Activated T-cell treated with anti-CD3 and anti-CD28 coated beads, Interleukin-2, amount 50 U/mL, for 48 hours (primary cell): ENCODE measurements around the gene SH2D4B.

Experiments used
- DNase-seq, 2 experiments: peaks; one replicate each; pipeline ENCODE4 v3.0.0-alpha.2; 2020

SH2D4B gene

DNA sequence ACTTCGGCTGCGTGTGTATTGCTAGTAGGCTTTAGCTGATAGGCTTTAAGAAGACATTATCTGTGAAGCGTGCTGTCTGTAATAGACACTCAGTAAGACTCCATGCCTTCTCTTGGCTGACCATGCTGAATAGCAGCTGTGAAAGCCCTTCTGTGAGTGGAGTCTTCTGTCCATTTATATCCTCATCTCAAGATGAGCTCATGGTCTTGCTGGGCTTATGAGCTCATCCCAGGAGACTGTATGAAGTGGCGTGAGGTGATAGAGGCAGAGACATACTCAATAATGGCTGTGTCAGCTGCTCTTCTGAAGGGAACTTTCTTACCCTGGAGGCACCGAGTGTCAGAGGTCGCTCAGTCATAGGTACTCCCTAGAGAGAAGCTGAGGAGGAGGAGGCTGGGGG, 111.5 kb downstream of the SH2D4B start:
- no peak for DNase-seq

DNA sequence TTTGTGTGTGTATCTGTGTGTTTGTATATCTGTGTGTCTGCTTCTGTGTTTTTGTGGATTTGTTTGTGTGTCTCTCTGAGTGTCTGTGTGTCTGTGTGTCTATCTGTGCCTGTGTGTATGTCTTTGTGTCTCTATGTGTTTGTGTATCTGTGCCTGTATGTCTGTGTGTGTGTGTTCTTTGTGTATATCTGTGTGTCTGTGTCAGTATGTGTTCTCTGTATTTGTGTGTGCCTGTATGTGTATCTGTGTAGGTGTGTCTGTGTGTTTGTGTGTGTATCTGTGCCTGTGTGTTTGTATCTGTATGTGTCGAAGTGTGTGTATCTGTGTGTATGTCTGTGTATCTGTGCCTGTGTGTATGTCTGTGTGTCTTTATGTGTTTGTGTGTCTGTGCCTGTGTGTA, 118.2 kb downstream of the SH2D4B start:
- no peak for DNase-seq

- DNase-seq = no peak
Measured at GRCh38 chr10:80658068-80658467, 120.4 kb downstream of the SH2D4B start.

- no peak for DNase-seq
Measured at GRCh38 chr10:80659289-80659688, 121.6 kb downstream of the SH2D4B start.

DNA sequence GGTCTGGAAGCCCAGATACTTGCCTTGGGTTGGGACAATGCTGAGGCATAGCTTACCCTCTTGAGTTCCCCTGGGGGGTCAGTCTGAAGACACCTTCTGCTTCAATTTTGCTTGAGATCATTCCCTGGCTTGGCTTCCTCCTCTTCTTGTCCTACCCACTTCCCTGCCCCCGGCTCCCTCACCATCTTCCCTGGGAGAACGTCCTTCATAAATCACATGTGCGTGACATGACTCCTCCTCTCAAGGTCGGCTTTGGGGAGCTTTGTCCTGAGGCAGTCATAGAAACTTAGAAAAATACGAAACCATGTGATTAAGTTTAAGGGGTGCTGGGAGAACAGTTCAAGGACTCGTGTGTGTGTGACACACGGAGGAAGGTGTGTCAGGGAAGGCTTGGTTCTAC, 122.6 kb downstream of the SH2D4B start:
- no peak for DNase-seq

DNA sequence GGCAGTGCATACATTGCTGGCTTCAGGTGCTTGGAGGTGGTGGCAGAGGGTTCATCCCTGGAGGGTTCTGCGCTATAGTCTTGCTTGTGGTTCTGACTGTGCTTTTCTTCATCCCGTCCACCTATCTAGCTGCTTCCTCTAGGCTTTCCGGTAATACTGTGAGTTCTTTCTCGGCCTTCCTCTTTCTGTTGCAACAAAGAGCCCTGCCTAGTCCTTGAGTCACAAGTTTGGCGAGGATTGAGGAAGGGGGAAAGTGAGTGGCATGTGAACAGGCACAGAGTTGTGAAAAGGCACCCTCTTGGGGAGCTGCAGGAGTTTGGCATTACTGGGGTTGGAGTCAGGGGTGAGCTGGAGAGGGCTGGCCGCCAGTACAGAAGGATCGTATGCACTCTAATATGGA, 123.0 kb downstream of the SH2D4B start:
- no peak for DNase-seq

- no peak for DNase-seq
Measured at GRCh38 chr10:80661526-80661925, 123.8 kb downstream of the SH2D4B start.

DNA sequence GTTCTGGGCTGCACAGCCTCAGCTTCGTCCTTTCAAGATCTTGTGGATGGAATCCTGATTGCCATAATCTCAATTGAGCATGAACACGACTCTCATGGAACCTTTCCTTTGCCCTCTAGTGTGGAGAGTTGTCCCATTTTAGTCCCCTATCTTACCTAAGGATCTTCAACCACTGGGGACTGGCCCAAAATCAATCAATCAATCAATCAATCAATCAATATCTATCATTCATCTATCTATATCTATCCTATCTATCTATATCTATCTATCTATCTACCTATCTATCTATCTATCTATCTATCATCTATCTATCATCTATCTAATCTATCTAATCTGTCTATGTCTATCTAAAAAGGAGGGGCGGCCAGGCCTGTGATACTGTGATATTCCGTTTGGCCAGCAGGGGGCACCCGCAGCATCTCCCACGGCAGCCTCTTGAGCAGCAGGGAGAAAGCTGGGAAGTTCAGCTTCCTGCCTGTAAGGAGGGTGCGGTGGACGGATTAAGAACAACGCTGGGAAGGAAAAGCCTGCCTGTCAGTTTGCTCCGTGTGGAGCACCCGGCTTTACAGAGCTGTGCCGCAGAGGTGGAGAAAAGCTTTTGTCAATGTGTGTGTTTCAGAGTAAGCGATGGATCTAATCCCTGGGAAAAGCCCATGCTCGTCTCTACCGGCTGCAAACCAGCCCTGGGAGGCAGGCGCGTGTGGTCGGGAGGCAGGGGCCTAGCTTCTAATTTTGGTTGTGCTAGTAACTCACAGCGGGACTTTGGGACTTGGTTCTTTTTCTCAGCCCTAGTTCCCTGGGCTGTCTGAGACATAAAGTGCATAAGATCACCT, 124.9 kb downstream of the SH2D4B start:
- DNase-seq = peak; percentile 83 to 84

GRCh38 chr10:80664071-80664680, 126.5 kb downstream of the SH2D4B start:
- peak; percentile 76 to 77 for DNase-seq

DNA sequence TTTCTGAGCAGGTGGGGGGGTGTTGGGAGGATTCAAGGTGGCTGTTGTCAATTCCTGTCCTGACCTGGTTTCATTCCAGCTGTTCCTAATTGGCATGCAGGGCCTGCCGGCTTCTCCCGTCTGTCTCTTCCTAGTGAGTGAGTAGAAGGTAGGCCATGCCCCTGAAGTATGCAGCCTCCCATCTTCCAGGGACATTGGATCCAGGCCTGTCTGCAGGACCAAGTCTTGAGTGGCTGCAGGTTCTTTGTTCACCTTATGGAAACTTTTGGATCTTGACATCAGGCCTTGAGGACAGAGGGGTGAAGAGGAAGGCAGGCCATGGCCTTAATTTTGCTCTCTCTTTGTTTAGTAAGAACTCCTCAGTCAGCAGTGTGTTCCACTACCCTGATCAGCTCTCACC, 131.8 kb downstream of the SH2D4B start:
- DNase-seq = no peak

DNA sequence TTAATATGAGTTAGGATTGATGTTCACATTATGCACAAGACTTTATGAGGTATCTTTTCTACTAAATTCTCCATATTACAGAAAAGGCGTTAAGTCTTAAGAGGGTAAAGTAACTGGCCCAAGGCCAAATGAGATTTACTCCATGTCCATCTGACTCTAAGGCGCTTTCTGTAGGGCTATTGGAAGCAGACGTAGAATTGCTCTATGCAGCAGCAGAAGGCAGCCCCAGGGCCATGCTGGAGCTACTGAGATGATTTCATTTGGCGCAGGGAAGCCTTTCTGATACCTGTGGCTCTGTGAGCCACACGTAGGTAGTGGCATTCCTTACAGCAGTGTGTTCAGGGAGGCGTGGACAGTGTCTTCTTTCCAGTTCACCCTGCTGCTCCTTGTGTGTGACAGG, 133.1 kb downstream of the SH2D4B start:
- DNase-seq = no peak

DNA sequence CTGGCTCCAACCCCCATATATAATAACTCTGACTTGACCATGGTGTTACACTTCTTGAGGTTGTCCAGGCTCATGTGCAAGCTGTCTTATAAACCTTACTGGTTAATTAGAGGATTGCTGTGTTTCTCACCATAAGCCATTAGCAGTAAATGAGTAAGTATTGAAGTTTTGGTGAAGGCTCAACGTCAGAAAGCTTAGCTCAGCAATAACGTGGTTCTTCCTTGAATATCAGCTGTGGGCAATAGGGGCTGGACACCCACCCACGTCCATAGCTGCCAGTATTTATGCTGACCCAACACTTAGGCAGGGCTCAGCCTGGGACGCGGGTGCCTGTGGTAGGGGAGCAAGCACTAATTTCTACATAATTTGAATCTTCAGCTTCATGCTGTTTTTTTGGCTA, 134.1 kb downstream of the SH2D4B start:
- DNase-seq = no peak

GRCh38 chr10:80672613-80673012, 134.9 kb downstream of the SH2D4B start:
- DNase-seq = no peak

GRCh38 chr10:80674809-80675208, 137.1 kb downstream of the SH2D4B start:
- DNase-seq = no peak

GRCh38 chr10:80681142-80681541, 143.4 kb downstream of the SH2D4B start:
- DNase-seq = no peak

DNA sequence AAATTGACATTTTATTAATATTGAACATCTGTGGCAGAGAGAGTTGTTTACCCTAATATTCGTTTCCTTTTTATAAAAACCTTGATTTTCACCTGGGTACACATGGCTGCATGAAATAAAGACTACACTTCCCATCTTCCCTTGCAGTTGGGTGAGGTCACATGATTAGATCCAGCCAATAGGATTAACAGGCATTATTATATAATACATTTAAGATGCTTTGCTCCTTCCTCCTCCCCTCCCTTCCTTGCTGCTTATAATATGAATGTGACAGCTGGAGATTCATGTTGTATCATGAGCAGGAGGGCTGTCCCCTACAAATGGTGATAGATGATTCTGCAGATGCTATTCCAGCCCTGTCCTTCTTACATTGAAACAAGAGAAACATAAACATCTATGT, 146.6 kb downstream of the SH2D4B start:
- DNase-seq = no peak

GRCh38 chr10:80685355-80685754, 147.7 kb downstream of the SH2D4B start:
- no peak for DNase-seq

DNA sequence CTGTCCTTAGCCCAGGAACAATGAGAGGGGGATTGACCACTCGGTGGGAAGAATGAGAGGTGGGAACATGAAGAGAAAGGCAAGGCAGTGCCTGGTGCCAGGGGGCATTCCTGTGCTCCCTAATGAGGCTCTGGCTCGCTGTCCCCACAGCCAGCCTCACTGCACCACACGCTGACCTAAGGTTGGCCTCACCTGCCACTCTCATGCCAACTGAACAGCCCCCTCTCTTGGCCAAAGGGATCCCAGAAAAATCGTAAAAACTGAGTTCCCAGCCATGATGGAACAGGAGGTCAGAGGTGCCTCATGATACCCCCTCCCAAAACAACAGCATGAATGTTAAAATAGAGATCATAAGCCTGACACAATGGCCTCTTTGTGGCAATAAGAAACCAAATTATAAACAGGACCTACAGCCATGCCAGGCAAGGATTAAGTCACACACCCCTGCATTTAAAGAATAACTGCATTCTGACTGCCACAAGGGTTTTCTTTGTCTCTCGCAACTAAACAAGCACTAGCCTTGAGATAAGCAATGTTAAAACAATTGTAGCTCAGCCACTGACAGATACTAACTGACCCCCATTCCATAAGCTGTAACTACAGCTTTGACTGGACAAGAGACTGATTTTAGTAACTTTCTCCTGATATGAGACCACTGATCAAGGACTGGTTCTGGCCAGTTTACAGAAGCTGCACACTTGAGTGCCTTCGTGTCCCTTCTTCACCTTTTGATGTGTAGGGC, 149.2 kb downstream of the SH2D4B start:
- no peak for DNase-seq

DNA sequence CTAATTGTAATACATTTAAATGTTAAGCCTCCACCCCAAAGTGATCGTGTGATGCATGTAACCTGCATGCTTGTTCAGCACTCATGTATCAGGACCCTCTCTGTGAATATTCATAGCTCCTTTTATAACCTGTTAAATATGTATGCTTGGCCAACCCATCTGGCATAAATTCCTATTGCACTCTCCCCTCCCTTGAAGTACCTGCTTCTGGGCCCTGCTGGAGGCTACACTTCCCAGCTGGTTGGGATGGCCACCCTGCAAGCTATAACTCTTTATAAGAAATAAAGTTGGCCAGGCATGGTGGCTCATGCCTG, 149.7 kb downstream of the SH2D4B start:
- no peak for DNase-seq

- no peak for DNase-seq
Measured at GRCh38 chr10:80690434-80690833, 152.7 kb downstream of the SH2D4B start.

- no peak for DNase-seq
Measured at GRCh38 chr10:80691441-80691840, 153.7 kb downstream of the SH2D4B start.

- no peak for DNase-seq
Measured at GRCh38 chr10:80693565-80693964, 155.9 kb downstream of the SH2D4B start.

DNA sequence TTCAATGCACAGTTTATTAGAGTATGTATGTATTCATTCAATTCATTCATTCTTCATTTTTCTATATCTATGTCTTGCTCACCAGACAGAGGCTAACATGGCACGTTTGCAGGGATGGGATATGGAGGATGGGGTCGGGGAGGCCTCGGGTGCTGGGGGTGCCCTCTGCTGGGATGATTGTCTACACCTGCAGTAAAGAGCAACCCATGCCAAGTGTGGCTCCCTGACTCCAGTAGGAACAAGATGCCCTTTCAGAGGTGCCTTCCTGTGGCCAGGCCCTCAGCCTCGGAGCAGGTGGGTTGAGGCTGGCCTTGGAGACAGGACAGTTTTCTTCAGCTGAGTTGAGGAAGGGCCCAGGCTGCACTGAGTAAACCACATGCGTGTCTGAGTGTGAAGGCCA, 157.2 kb downstream of the SH2D4B start:
- no peak for DNase-seq
